Aorta (tissue), 4 donors: ENCODE results near the gene VSIG10L. TPM values are rescaled to one million over a fixed set of nuclear protein-coding genes. Genes with fewer than 3 reads are reported as not detected.

Experiments used
- polyA plus RNA-seq, 2 donors: library from polyadenylated mRNA; stranded (reverse); fragments of 200-250 nt; gene quantifications; one replicate each; pipeline ENCODE4 v1.2.3, GENCODE V29; 2013
- total RNA-seq, 2 donors: library from RNA; stranded (reverse); fragmentation: NEBNext Ultra II Directional; extraction: Animal tissue kit (Norgen Biotek cat#: 25700); gene quantifications; one replicate each; pipeline ENCODE4 v1.2.1, GENCODE V29; 2021
- donor health status: healthy with polysubstance abuse.
- donor health status: Bipolar disorder and iron deficiency.
- donor health status: DM: no; HTN: no; CAD: no.
- donor health status: DM: yes; HTN: yes; CAD: no.

Gene VSIG10L
- total and polyA plus RNA-seq, 4 donors: 0.25 to 7.2 (median 1.9) TPM

Other genes starting within 250 kb of the VSIG10L start
- gene CTU1, start 233.7 kb downstream of the VSIG10L start, total RNA-seq: 1 to 10 TPM; 4.1 to 5.4 TPM
- gene CTU1, start 233.7 kb downstream of the VSIG10L start, polyA plus RNA-seq: 1 to 10 TPM; 1.1 to 2.6 TPM
- gene SIGLEC9, start 217.2 kb downstream of the VSIG10L start, total RNA-seq: 10 to 100 TPM; 10.4 to 11.5 TPM
- 1 to 10 TPM; 1.1 to 6.3 TPM for gene SIGLEC9, start 217.2 kb downstream of the VSIG10L start, polyA plus RNA-seq
- gene SIGLEC7, start 199.8 kb downstream of the VSIG10L start, total RNA-seq: 1 to 10 TPM; 3.0 to 4.5 TPM
- 1 to 10 TPM in 1 of 2 donors, under 1 TPM in 1; 0.97 to 2.3 TPM for gene SIGLEC7, start 199.8 kb downstream of the VSIG10L start, polyA plus RNA-seq
- gene CD33, start 117.1 kb downstream of the VSIG10L start, total RNA-seq: 10 to 100 TPM in 1 of 2 donors, 1 to 10 TPM in 1; 7.7 to 15.0 TPM
- 1 to 10 TPM; 1.4 to 7.9 TPM for gene CD33, start 117.1 kb downstream of the VSIG10L start, polyA plus RNA-seq
- gene SIGLECL1, start 91.1 kb downstream of the VSIG10L start, total RNA-seq: not detected
- gene SIGLECL1, start 91.1 kb downstream of the VSIG10L start, polyA plus RNA-seq: not detected
- under 1 TPM; 0.24 to 0.26 TPM for gene IGLON5, start 30.5 kb downstream of the VSIG10L start, total RNA-seq
- under 1 TPM in 1 of 2 donors, not detected in 1; 0.13 TPM for gene IGLON5, start 30.5 kb downstream of the VSIG10L start, polyA plus RNA-seq
- 10 to 100 TPM; 41.5 to 47.9 TPM for gene ETFB, start 24.2 kb upstream of the VSIG10L start, total RNA-seq
- 100 to 1,000 TPM in 1 of 2 donors, 10 to 100 TPM in 1; 98.8 to 110 TPM for gene ETFB, start 24.2 kb upstream of the VSIG10L start, polyA plus RNA-seq
- under 1 TPM in 1 of 2 donors, not detected in 1; 0.87 TPM for gene CLDND2, start 26.9 kb upstream of the VSIG10L start, total RNA-seq
- gene CLDND2, start 26.9 kb upstream of the VSIG10L start, polyA plus RNA-seq: 1 to 10 TPM; 2.0 to 3.5 TPM
- gene NKG7, start 30.5 kb upstream of the VSIG10L start, total RNA-seq: 1 to 10 TPM; 3.3 to 6.7 TPM
- under 1 TPM; 0.38 to 0.59 TPM for gene NKG7, start 30.5 kb upstream of the VSIG10L start, polyA plus RNA-seq
- gene LIM2, start 45.8 kb upstream of the VSIG10L start, total RNA-seq: not detected
- gene LIM2, start 45.8 kb upstream of the VSIG10L start, polyA plus RNA-seq: not detected
- gene C19orf84, start 48.5 kb upstream of the VSIG10L start, total RNA-seq: not detected
- not detected for gene C19orf84, start 48.5 kb upstream of the VSIG10L start, polyA plus RNA-seq
- gene SIGLEC10, start 75.5 kb upstream of the VSIG10L start, total RNA-seq: 1 to 10 TPM; 4.0 to 4.6 TPM
- 1 to 10 TPM; 1.2 to 4.6 TPM for gene SIGLEC10, start 75.5 kb upstream of the VSIG10L start, polyA plus RNA-seq
- gene SIGLEC8, start 116.3 kb upstream of the VSIG10L start, total RNA-seq: under 1 TPM; 0.16 to 0.69 TPM
- 1 to 10 TPM in 1 of 2 donors, under 1 TPM in 1; 0.15 to 1.1 TPM for gene SIGLEC8, start 116.3 kb upstream of the VSIG10L start, polyA plus RNA-seq
- gene CEACAM18, start 136.4 kb upstream of the VSIG10L start, total RNA-seq: not detected
- under 1 TPM in 1 of 2 donors, not detected in 1; 0.63 TPM for gene CEACAM18, start 136.4 kb upstream of the VSIG10L start, polyA plus RNA-seq
- 1 to 10 TPM in 1 of 2 donors, not detected in 1; 2.0 TPM for gene SIGLEC12, start 159.7 kb upstream of the VSIG10L start, total RNA-seq
- gene SIGLEC12, start 159.7 kb upstream of the VSIG10L start, polyA plus RNA-seq: under 1 TPM in 1 of 2 donors, not detected in 1; 0.75 TPM
- gene SIGLEC6, start 189.5 kb upstream of the VSIG10L start, total RNA-seq: 1 to 10 TPM in 1 of 2 donors, under 1 TPM in 1; 0.52 to 2.9 TPM
- gene SIGLEC6, start 189.5 kb upstream of the VSIG10L start, polyA plus RNA-seq: not detected
- gene ZNF175, start 229.1 kb upstream of the VSIG10L start, total RNA-seq: 10 to 100 TPM; 15.1 to 16.6 TPM
- 1 to 10 TPM; 1.8 to 3.1 TPM for gene ZNF175, start 229.1 kb upstream of the VSIG10L start, polyA plus RNA-seq